HuH-7.5 (cell line): ENCODE measurements around the gene TGFBR3.

Experiments
- DNase-seq: peaks from one replicate; pipeline ENCODE4 v3.0.0; 2011; ENCODE audit warnings: low spot score

TGFBR3 gene

DNA sequence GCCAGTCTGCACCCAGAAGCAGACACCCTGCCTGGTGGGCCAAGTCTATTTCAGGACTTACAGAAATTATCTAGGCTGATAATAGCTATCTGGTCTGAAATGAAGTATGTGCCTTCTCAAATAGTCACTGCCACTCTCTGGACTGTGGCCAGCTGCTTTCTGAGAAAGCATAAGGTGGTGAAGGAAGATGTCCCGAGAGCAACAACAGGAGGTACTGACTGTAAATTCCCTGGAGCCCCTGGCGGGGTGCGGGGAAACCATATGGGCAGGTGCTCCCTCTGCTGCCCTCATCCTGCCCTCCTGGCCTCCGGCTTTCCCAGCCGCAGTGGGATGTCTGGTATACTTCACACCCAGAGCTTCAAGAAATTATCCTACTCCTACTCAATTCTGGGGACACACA, 86.8 kb downstream of the TGFBR3 start:
- no peak for DNase-seq

DNA sequence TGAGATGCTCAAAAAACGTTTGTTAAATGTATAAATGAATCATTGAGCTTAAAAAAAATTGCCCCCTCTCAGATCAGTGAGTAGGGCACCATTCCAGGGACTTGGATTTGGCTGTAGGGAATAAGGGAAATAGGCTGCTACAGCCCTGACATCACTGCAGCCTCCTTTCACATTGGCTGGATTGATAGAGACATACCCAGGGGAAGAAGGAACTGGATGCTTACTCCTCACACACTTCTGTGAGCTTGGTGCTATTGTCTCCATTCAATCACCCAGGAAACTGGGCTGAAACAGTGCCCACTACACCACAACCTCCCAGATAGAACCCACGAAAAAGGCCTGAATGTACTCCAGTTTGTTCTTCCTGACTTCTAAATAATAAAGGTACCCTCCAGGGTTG, 87.2 kb downstream of the TGFBR3 start:
- no peak for DNase-seq

DNA sequence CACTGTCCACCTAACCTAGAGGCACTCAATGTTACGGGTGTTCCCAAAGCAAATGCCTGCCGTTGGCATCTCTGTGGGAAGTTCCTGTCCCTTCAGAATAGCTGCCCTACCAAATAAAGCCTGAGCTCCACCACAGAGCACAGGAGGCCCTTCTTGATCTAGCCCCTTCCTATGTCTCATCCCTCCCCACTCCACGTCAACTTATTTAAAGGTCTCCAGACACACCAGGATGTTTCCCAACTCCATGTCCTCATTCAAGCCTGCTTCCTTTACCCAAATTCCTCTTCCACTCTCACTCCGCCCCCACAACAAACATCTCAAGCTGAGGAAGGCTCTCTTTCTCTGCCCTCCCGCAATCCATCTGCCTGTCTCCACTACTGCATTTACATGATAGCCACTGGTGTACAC, 87.7 kb downstream of the TGFBR3 start:
- DNase-seq, result no peak

DNA sequence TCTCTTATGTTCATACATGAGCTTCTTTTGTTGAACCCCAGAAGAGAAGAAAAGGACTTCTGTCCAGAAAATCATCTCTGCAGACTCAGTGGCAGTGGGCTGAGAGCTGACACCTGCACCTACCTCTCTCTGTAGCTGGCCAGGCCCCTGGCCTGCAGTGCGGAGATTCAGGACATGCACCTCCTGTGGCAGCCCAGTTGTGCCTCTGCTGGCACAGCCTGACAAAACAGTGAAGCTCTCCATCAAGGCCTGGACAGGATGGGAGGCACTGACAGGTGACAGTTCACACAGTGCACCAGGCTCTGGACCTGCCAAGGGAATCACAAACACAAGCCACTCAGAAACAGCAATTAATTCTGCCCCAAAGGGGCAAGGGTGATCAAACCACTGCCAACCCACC, 88.8 kb downstream of the TGFBR3 start:
- DNase-seq, result no peak

DNA sequence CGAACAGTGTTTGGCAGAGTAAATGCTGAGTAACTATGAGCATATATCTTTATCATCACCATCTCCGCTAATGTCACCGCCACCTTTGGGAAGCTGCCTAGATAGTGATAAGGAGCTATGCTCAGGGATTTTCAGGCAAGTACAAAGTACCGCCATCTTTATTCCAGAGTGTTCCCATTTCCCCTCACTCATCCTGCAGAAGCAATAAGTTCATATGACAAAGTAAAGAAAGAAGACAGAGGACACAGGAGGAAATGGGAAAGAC, 89.6 kb downstream of the TGFBR3 start:
- no peak for DNase-seq

DNA sequence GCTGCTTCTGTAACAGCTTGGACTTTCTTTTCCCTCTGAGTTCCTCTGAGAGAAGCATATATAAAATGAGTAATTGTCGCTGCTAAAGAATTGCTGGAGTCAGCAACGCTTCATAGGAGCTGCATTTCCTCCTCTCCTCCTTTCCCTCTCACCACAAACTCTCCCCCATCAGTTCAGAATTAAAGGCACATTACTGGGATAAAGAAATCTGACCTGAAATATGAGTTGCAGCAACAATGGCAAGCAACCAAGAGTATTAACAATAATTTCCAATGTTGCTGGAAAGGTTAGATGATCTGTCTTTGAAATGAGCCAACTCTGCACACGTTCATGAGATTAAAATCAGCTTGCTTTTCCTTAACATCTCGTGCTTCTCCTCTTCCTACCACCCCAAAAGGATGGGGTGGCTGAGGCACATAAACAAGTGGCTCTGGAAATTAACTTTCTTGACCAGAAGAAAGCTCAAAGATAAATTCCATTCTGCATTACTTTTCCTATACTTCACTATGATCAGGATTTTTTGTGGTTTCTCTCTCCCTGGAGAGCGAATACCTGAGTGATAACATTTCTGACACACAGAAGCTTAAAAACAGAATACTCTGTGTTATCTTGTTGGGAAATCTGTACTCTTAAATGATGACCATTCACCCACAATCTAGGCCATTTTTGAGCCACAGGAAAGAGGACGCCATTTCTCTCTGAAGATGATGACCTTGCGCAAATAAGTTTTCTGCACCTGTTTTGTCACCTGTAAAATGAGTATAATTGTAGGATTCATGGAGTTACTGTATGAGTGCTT, 90.2 kb downstream of the TGFBR3 start:
- DNase-seq, result no peak

DNA sequence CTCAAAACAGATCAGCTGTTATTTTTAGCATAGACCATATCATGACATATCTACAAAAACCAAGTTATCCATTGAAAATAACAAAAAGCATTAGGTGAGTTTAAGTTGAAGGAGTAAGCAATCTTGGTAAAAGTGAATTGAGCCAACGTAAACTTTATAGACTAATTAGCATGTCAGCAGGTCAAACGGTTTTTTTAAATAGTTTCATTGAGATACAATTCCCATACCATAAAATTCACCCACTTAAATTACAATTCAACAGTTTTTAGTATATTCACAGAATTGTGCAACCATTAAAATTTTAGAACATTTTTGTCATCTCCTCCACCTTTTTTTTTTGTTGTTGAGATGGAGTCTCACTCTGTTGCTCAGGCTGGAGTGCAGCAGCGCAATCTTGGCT, 92.1 kb downstream of the TGFBR3 start:
- DNase-seq, result no peak

DNA sequence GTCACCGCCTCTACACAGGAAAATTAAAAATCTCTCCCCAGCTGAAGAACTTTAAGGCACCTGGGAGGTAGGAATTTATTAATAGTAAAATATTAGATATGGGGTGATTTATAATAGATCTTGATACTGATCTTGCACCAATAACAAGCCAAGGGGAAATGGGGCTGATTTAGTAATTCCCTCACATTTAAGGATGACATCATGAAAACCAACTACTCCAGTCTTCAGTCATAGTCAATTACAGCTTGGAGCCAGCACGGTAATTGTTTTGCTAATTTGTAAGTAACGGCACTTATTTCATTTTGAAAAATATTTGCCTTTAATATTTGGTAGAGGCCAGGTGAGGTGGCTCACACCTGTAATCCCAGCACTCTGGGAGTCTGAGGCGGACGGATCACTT, 92.8 kb downstream of the TGFBR3 start:
- no peak for DNase-seq

DNA sequence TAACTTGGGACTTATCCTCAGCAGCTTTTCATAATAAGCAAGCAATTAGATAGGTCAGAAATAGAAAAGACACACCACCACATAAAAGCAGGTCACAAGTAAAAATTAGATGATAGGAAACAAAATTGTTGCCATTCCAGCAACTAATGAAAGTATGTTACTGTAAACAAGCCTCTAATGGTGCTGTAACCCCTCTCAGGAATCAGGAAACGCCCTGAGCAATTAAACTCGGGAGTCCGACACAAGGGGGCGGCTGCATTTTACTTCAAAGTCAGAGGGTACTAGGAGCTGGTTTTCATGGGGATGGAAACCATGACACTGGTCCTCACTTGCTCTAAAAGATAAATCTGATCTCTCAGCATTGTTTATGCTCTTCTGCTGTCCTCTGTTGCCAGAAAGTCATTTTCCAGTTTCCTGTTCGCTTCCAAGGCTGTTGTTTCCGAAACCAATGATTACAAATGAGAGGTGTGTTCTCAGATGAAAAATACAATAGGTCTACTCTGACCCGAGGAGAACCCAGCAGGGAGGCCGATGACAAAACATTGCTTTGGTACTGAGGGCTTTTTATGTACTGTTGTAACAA, 93.4 kb downstream of the TGFBR3 start:
- DNase-seq, result no peak

DNA sequence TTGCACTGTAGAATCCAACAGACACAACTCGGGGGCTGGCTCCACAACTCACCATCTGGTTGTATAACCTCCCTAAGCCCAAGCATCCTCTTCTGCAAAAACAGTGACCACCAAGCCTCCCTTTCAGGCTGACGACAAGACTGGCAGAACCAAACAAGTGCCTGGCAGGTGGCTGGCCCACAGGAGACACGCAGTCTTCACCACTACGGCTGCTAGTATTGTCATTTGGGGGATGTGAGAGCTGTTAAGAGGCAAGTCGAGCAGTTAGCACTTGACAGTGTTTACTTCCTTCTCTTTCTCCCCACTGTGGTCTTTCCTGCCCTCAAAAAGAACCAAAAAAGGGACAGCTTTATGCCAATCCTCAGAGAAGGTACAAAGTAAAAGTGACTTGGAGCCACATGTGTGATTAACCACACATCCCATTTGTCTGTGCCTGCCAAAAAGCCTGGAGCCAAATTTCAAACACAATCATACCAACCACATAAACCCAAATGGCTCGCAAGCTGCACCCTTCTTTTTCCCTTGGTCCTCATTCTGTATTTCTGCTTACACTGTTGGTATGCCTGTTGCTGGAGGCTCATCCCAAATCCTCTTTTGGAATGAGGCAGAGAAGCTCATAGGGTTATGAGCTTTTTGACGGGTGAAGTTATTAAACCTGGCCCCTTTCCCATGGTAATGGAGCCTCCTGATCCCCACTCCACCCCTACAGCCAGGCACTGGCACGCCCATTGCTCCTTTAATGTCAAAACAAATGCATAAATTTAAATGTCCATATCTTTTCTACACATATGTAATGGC, 94.1 kb downstream of the TGFBR3 start:
- no peak for DNase-seq

DNA sequence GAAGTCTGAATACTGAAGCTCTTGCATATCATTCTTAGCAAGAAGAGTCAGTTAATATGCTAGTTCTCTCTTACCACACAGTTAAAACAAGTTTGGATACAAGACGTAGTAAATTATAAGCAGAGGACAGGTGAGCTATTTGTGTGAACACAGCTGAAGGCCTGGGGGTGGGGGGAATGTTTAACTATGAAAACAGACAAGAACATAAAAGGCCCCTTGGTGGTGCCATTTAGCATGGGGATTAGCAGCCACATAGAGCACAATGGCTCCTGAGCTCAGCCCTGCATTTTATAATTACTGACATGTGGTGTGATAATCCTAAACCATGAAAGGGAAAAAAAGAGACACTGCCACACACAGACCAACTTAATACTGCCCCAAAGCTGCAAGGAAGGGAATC, 94.8 kb downstream of the TGFBR3 start:
- DNase-seq, result no peak

DNA sequence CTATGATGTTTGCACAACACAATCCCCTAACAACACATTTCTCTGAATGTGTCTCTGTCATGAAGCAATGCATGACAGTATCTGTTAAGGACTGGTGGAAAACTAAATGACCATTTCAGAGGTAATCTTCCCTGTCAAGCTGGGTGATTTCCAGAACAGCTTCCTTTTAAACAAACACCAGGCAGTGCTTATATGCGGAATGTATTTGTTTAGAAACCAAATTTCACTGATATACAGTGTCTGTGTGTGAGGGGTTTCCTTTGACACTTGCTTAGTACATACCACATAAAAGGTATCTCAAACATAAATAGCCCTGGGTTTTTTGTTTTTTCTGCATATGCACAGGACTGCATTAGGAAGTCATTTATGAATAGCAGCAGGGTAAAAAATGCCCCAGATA, 95.6 kb downstream of the TGFBR3 start:
- no peak for DNase-seq

DNA sequence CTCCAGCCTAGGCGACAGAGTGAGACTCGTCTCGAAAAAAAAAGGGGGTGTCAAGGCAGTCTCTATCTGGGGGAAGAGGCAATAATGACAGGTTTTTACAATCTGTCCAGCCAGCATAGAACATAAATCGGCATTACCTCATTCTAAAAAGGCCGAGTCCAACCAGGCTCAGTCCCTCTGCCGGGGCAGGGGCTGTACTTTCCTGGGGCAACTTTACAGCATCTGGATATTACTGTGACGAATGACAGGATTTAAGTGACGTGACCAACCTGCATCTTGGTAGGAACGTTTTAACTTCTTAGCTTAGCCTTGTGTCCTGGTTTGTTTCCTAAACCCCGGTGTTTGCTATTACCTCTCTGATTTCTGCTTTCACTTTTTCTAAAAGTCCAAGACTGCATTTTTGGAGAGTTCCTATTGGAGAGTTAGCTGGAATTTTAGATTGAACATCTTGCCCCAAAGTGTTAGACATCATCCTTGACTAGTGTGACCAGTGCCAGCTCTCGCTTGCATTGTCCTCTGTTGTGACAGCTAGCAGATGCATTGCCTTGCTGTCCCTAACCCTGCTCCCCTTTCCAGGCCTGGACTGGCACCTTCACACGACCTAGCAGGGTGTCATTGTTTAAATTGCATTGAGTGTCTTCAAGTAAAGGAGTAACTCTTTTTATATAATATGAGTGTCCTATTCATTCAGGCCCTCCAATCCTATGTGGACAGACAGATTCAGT, 96.5 kb downstream of the TGFBR3 start:
- no peak for DNase-seq

DNA sequence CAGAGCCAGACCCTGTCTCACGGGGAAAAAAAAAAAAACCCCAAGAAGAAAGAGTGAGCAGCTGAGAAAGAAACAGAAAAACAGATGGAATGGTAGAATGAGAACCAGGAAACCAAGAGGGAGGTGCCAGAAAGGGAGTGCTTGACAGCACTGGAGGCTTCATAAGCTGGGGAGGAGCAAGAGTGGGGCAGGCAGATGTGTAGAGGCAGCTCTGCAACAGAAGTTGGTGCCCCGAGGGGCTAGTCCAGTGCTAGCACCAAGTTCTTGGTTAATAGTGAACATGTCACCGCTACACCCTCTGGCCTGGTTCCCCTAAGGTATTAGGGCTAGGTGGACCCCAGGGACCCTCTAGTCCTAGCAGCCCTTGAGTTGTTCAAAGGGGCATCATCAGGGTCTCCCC, 98.0 kb downstream of the TGFBR3 start:
- DNase-seq, result no peak

DNA sequence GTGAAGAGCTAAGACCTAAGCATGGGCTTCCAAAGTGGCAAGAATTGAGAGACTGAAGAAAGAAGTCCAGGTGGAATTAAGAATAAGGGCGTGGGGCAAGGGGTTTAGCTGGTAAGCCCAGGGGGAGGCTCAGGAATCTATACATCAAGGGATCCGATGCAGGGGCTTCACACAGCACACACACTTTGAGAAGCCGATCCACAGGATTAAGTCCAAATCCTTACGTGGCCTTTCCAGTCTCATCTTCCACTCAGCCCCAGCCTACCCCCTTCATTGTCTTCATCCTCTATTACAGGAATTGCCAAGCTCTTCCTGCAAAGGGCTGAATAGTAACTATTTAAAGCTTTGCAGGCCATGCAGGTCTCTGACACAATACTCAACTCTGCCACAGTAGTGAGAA, 101.3 kb downstream of the TGFBR3 start:
- no peak for DNase-seq

DNA sequence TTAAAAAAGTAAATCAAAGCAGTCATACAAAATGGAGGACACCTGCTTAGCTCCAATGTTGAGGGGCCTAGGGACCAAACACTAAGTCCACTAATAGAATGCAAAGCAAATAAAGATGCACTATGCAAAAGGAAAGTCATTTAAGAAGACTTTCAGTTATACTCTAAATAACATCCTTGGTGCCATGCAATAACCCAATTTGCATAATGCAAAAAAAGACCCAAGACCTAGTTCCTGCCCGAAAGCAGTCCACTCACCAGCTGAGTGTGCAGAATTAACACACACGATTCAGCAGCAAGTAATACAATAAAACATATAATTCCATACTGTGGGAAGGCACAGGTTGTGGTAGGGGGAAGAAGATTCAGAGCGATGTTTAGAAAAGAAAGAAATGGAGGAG, 101.8 kb downstream of the TGFBR3 start:
- DNase-seq, result no peak

DNA sequence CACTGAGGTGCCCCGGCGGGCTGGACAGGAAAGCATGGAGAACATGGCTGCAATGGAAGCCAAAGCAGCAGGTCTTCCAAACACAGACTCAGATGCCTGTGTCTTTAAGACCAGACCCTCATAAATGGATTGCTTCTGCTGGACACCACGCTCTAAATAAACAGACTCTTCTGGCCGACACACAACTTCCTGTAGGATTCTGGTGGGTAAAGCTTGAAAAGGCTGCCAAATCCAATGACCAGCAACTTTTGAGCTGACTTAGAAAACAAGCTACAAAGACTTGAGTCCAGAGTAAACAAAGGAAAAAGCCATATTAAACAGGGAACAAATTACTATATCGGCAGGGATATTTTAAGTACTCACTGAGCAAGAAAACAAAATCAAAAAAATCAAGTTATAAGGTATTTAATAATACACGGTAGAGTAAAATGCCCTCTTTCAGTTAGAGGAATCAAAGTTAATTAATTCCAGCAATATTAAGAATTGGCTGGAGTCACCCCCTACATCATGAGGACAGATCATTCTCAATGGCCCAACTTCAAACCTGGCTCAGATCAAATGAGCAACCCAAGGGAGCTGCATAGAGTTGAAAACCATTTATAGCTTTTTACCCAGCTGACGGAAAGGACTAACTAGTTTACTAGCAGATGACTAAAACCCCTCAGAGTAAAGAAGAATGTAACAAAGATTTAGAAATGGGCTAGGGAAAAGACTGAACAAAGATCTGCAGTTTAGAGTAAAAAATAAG, 102.4 kb downstream of the TGFBR3 start:
- DNase-seq, result no peak

DNA sequence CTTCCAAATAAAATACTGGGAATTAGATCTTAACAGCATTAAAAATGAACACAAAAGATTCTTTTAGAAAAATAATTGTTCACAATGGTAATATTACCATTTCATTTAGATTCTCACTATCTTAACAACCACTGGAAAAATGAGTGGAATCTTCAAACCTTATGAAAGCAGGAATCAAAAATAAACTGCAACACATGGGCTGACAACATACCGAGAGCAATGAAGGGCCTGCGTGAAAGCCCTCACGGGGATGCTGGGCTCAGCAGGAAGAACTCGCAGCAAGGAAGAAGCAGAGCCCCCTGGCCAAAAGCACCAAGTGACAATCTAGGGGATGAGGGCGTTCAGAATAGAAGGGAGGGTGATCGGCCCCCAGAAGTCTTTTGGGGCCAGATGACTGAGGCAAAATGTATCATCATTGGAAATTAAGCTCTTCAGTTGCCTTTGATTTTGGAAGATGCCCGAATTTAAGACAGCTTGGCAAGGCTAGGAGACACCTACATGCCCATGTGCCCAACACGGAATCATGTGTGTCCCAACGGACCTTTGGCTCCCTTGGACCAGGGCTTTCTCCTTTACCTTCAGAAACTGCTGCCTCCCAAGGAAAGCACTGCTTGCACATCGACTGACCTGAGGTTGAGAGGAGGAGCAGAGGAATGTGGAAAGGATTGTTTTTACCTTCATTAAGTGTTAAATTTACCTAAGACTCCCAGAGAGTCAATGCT, 103.9 kb downstream of the TGFBR3 start:
- DNase-seq, result no peak

DNA sequence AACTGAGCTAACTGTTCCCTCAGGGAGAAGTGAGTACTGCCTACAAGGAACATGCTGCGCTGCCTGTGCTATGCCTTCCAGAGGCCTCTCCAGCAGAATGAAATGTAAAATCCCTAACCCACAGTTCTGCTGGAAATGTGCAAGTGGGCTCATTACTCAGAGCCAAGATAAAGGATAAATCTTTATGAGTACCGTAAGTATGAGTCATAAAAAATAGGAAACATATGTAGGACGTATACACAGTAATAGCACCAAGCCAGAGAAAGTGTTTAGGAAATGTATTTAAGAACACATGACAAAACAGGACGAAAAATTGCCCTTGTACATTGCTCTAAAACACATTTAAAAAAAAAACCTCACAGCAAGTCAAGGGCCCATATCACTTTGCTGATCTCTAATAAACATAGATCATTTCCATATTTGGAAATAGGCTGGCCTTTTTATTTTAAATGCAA, 104.6 kb downstream of the TGFBR3 start:
- no peak for DNase-seq

DNA sequence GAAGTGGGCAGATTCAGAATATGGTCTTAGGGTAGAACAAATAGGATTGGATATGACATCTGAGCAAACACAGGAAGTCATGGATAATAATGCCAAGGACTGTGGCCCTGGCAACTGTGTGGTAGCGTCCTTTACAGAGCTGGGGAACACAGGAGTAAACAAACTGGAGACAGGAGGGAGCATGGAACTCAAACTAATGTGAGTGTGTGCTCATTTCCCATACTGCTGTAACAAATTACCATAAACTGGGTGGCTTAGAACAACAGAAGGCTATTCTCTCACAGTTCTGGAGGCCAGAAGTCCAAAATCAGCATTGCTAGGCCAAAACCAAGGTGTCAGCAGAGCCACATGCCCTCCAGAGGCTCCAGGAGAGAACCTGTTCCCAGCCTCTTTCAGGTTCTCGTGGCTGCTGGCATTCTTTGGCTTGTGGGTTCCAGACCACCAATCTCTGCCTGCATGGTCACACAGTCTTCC, 106.4 kb downstream of the TGFBR3 start:
- no peak for DNase-seq

DNA sequence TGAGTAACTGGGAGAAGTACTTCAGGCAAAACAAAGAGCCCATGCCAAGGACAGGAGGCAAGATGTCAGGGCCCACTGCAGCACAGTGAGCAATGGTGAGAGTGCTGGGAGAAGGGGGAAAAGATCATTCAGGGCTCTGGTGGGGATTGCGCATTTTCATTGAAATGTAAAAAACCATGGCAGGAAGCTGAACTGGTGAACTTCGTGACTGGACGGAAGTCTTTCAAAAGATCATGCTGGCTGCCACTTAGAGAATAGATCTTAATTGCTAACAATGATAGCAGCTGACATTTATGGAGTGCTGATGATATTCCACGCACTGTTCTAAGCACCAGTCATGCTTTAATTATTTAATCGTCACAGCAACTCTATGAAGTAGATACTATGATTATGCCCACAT, 107.0 kb downstream of the TGFBR3 start:
- no peak for DNase-seq
